Stimulated activated CD4-positive, alpha-beta T cell treated with anti-CD3 and anti-CD28 coated beads, Interleukin-4, amount 100 ng/mL, for 24 hours (primary cell): Measurements from ENCODE around the gene MCTP2.
"Not testable (repeated sequence)": the region's sequence is repeated elsewhere in the genome, so short reads cannot be mapped to it uniquely, and the experiment has no call there.

Experiments
- DNase-seq: peaks from one replicate; pipeline ENCODE4 v3.0.0-alpha.2; 2020

MCTP2 gene

DNA sequence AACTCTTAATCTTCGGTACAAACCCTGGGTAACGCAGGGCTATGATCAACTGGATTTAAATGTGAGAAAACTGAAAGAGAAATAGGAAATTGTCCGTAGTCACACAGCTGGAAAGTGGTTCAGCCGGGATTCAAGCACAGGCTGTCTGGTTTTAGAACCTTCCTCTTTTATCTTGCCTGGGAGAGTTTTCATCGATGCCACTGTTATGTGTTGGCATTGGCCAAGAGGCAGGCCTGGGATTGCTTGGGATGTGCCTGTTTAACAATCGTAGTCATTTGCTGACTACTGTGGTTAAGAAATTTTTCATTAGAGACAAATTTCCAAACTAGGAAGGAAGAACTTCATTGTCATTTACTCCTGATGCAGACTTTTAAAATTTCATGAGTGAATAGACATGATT is 4.3 kb downstream of the MCTP2 start:
- DNase-seq = no peak

DNA sequence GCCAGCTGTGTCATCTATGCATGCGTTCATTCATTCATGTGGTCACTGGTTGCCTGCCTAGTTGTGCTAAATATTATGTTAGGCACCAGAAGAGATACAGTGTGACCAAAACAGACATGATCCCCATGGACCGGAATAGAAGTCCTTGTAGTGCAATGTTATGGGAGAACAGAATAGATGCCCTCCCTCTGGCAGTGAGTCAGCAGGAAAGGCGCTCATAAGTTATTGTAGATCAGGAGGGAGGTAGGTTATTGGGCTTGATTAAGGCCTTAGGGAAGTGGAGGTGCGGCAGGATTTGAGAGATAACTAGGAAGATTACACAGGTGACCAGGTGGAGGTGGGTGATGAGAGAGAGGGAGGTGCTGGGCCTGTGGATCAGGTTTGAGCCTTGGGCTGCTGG is 5.2 kb downstream of the MCTP2 start:
- DNase-seq = no peak

DNA sequence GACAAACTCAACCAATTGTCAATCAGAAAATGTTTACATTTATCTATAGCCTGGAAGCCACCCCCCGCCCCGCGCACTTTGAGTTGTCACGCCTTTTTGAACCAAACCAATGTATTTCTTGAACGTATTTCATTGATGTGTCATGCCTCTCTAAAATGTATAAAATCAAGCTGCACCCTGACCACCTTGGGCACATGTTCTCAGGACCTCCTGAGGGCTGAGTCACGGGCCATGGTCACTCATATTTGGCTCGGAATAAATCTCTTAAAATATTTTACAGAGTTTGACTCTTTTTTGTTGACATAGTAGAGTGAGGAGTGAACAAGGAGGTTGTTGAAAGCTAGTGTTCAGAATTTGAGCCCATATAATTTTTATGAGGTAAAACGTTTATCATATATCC is 6.5 kb downstream of the MCTP2 start:
- no peak for DNase-seq

DNA sequence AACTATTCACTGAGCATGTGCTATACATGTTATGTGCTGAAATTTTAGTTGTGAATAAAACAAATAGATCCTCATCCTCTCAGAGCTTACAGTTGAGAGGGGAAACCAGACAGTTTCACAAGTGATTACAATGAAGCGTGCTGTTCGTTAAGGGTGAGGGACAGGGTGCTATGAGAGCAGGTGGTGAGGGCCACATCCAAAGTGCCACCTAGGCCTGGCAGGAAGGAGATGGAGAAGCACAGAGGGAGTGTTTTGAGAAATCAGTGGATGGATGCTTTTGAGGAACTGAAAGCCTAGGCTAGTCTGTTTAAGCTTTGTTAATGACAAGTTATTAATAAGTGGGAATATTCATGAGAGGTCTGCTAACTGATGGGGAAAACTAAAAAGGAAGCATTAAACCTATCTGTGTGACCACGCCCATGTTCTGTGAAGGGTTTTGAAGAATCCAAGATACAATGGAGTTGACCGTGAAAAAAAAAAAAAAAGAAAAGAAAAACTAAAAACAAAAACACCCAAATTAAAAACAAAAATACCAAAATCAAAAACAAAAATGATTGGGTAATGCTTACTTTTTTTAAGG is 7.3 kb downstream of the MCTP2 start:
- DNase-seq = no peak

DNA sequence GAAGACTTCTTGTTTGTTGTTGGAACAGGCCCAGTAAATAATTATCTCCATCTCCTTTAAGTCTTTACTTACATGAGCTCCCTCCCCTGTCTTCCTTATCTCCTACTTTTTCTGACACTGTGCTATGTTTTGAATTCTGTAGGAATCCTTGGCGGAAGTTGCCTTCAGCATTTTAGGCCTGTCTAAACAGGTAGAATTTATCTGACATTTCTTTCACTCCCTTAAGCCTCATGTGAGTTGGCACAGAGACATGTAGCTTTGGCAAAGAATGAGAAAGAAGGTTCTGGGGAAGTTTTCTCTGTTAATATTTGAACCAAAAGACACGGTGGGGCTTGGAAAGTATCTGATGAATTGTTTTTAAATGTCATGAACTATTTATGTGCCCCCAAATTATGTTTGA is 8.1 kb downstream of the MCTP2 start:
- DNase-seq = no peak

DNA sequence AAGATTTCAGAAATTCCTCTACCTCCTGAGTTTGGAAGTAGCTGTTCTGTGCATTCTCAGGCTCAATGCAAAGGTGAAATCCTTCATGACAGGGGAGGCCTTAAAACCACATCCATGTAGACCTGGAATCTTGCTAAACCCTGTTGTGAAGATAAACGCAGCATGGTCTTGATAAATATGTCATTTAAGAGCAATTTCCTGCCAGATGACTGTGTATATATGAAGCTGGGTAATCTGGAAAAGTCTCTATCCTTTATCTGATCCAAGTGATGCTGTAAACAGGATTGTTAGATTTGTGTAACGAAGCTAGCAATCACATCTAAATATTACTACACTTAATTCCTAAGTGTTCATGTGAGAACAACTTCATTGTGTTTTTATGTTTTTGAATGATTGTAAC is 9.1 kb downstream of the MCTP2 start:
- no peak for DNase-seq

DNA sequence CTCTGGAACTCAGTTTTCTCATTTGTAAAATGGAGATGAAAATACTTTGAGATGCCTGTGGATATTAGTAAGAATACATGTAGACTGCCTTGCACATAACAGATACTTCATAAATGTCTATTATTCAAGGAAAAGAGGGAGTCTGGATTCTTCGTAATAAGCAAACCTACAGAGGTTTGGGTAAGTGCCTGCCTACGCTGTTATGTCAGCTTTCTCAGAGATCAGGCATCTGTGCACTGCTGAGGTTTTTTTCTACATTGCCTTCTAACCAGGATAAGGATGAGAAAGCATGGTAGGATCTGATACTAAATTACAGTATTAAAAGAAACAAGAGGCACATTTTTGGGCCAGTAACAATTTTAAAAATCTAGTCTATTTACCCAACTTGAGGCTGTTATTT is 10.9 kb downstream of the MCTP2 start:
- no peak for DNase-seq

DNA sequence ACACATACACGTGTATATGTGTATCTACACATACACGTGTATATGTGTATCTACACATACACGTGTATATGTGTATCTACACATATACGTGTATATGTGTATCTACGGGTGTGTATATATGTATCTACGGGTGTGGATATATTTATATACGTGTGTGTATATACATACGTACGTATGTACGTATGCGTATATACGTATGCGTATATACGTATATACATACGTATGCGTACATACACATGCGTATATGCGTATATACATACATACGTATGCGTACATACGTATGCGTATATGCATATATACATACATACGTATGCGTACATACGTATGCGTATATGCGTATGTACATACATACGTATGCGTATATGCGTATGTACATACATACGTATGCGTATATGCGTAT is 11.6 kb downstream of the MCTP2 start:
- not testable (repeated sequence) for DNase-seq

DNA sequence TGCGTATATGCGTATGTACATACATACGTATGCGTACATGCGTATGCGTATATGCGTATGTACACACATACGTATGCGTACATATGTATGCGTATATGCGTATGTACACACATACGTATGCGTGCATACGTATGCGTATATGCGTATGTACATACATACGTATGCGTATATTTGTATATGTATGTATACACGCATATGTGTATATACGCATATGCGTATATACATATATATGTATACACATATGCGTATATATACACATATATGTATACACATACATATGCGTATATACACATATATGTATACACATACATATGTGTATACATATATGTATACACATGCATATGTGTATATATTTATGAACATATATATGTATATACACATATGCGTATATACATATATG is 12.1 kb downstream of the MCTP2 start:
- no peak for DNase-seq

DNA sequence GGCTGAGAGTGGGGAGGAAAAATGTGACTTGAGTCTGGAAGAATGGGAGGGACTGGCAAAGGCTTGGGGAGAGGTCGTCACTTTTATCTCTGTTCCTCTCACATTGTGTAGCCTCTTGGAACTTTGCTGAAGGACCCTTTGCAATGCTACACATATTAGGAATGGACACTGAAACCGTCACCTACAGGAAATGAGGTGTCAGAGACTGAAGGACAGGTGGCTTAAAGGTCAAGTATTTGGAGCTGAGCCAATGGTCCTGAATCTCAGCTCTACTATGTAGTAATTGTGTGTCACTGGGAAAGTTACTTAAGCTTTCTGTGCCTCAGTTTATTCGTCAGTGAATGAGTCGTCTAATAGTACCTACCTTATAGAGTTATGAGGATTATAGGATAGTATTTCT is 14.7 kb downstream of the MCTP2 start:
- no peak for DNase-seq

DNA sequence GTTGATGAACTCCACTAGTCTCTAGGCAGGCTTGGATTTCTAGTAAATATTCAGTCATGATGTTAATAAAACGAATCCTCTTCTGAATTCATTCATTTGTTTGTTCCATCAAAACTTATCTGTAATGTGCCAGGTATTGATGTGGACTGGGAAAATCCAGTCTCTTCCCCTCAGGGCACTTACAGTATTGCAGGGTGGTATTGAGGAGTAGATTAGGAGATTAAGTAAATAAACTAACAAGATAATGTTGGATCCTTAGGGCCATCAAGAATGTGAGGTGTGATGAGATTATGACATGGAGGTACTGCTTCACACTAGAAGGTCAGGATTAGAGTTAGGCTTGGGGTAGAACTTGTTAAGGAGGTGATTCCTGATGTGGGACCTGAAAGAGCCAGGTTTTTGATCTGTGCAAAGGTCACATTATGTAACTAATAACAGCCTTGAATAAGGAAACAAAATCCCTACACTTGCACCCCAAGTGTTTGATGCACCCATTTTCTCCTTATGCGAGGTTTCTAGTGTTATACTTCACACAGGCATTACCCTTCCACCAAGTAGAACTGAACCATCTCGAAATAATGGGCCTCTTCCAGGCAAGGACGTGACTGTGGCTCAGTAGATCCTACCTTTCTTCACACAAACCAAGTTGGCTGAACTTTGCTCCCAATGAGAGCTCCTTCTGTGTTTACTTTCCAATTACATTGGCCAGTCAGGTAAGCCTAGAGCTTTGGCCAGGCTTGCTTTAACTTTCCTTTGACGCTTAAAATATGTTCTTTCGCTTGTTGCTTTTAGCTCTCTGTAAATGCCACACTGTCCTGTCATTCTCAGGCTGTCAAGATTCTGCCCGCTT is 16.7 kb downstream of the MCTP2 start:
- DNase-seq = no peak

DNA sequence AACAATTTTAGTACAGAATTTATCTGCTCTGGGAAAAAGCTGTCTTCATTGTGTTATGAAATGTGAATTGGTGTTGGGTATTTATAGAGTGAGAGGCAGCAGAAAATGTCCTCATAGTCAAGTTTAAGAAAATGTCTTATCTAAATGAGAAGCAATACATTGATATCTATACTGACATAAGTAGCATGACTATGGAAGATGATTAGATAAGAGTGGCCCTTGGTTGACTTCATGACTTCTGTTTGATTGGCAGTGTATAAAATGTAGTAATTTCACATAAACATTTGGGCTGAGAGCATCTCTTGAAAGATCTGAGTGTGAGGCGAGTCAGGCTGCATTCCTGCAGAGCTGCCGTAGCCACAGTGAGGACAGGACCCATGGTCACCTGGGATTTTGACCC is 19.4 kb downstream of the MCTP2 start:
- no peak for DNase-seq

DNA sequence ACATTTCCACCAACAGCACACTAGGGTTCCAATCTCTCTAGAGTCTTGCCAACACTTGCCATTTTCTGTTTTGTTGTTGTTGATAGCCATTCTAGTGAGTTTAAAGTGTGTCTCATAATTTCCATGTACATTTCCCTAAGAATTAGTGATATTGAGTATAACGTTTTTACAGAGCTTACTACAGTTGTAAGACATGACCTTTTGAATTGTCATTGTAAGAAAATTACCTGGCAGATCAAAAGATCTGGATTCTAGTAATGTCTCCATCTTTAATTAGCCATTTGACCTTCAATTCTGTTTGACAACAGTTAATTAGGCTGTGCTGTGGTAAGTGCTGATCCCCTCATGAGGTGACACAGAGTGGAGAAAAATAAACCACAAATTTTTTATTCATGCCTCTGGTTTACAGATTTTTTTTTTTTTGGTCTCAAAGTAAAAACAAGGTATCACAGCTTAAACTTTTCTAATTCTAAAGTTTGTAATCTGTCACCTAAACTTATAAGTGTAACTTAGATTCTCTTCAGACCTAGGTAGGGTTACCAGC is 20.9 kb downstream of the MCTP2 start:
- DNase-seq = no peak

DNA sequence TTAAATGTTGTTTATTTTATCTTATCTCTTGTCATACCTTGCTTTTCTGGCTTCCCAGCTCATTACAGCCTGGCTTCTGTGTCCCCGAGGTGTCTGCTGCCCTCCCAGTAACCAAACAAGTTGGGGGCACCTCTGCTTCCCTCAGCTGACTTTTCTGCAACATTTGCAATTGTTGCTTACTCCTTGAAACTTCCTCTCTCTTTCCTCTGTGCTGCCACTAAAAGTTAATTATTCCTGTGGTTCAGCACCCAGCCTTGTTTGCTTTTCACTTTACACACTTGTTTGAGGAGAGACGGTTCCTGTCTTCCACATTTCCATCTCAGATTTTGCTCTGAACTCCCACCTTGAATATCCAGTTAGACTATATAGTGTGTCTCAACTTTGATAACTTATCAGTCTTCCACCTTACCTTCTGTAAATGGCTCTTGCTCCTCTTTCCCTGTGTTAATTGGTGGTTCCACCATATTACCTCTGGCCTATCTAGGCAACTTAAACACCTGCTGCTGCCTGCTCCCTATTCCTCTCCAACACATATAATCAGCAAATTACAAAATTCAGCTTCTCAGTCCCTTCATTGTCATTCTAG is 21.6 kb downstream of the MCTP2 start:
- no peak for DNase-seq

DNA sequence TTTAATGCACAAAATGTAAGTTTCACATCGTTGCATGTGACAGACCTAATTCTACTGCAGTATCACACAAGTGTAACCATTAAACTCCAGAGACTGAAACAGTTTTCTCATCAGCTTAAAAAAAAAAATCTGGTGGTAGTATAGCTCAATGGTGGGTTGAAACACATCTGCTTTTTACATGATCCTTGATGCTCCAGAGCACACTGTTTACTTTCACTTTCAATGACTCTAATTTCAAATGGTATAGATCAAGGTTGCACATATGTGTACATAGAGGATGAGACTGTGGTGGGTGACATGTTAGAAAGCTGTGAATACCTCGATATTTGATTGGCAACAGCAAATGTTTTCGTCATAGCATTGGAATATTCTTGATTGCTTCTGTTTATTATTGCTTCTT is 22.4 kb downstream of the MCTP2 start:
- DNase-seq = no peak

DNA sequence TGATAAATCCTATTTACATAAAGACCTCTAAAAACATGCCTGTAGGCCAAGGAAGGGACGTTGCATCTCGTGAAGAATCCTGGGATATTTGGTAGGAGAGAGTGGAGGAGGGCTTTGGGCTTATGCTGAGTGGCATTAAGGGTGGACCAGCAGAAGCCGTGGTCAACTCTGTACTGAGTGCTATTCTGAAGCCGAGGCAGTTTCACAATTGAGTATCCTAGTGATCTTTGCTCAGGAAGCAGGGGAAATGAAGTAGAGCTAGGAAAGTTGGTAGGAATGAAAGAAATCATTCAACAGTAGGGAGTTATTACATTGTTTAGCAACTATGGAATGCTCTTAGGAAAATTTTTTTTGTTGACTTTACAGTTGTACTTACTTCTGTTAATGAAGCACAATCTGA is 24.2 kb downstream of the MCTP2 start:
- no peak for DNase-seq

DNA sequence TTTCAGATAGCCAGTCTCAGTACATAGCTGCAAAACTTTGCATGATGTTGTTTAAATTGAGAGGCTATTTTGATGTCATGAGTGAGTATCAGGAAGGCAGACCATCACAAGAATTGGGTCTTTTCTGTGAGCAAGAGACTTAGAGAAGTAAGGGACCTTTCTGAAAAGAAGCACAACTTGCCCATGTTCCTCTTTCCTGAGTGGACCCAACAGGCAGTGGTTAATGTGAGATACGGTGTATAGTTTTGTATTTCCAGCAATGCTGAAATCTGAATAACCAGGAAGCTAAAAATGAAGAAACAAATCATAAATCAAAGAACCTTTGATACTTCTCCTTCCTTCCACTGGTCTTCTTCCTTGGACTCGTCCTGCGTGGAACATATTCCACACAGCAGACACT is 25.1 kb downstream of the MCTP2 start:
- no peak for DNase-seq

DNA sequence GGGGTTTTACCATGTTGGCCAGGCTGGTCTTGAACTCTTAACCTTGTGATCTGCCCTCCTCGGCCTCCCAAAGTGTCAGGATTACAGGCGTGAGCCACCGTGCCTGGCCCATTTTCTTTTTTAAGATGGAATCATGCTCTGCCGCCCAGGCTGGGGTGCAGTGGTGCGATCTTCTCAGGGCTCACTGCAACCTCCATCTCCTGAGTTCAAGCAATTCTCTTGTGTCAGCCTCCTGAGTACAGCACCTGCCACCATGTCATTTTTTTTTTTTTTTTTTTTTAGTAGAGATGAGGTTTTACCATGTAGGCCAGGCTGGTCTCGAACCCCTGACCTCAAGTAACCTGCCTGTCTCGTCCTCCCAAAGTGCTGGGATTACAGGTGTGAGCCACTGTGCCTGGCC is 26.4 kb downstream of the MCTP2 start:
- DNase-seq = not testable (repeated sequence)

DNA sequence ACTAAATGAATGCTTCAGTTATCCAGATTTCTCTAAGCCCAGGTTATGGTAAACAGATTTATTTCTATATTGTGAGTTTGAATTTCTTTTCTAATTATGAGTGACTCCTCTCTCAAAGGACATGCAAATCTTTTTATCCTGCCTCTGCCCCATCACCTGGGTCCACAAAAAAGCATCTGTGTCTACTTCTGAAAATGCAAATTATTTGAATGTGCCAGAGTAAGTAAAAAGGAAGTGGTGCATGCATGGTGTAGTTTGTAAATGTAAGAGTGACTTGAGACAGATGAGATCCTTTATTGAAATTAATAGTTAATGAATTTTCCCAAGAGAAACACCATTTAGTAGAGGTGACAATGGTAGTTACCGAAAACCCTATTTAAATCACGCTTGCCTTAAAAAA is 26.9 kb downstream of the MCTP2 start:
- no peak for DNase-seq

DNA sequence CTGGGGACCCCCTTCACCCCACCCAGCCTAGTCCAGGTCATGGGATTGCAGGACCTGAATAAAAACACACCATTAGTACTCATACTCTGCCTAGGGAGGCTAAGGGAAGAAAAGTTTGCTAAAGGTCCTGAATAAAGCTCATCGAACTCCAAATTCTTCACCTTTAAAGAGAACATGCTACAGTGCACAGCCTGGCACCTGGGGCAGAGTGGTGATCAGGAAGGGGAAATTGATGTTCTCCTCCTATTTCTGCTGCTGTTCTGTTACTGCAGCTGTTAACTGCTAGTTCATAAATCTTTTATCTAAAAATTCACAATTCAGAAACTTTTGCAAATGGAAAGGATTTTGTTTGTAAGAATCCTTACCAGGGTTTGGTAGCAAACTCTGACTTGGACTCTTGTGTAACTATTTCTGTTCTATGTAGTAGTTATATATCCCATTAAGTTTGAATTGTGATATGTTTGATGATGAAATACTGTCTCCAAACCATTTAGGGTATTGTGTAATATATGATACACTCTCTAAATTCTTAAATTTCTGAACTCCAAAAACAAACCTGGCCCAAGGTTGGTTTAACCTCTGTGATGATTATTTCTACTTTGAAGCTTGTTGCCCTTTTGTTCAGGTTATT is 27.9 kb downstream of the MCTP2 start:
- DNase-seq = no peak

DNA sequence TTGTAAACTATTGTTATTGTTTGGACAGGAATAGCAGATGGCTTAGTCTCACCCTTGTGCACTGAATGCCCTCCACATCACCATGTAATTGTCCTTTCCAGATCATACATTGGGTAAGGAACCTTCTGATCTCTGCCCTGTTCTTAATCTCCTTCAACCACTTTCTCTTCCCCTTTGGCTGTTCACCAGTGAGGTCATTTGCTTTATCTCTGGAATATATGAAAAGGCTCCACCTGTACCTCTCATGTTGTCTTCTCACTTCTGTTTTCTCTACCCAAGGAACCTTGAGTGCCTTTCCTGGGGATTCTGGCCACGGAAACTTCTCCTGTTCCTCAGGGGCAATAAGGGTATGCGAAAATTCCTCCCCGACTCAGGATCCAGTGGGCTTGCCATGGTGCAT is 28.5 kb downstream of the MCTP2 start:
- DNase-seq = no peak

DNA sequence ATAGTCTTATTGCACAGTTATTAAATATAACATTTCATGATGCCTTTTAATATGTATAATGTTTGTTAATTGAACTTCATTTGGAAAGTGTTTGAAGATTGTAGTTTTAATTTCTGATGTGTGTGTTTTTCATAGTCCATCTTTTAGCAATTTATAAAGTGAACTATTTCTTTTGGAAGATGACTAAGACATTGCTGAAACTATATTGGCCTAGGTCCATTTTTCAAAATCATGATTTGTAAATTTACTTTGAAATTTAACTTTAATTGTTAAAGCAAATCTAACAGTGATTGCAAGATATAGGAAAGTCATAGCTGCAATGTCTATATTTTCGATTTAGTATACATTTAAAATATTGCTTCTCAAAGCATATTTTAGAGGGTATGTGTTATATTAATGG is 30.8 kb downstream of the MCTP2 start:
- DNase-seq = no peak

DNA sequence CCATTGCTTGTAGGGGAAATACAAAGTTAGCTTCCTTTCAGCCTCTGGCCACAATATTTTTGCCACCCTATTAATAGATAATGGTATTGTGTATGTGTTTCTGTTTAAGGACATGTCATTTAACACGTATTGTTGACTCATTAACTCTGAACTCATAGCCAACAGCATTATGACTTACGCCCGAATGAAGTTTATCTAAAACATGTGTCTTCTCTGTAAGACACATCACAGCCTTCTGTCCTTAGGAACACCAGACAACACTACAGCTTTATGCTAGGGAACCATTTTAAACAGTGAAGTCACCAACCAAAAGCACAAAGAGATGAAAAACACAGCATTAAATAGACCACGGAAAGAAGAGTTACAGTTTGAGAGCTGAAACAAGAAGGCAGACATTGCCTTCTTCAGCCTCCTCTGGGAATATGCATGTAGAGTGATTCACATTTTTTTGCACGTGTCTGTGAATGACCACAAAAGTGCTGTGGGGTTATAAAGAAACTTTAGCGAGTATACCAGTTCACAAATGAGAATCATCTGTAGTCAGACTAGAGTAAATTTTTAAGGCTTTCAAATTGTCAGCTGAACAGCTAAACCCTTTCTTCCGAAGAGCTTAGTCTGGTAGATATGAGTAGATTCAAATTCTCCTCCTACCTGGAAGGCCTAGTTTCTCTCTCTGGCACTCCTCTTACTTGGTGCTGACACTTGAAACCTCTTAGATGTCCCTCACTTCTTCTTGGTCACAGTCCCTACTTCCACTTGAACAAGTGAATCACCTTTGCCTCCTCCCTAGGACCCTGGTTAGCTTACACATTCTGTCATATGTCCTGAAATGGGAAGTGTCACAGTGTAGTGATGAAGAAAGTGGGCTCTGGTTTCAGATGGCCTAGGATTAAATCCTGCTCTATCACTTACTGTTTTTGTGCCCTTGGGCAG is 32.2 kb downstream of the MCTP2 start:
- DNase-seq = no peak
